Stimulated activated CD8-positive, alpha-beta memory T cell treated with anti-CD3 and anti-CD28 coated beads, Interleukin-7, amount 100 ng/mL, for 24 hours (primary cell): ENCODE results near the gene MAT2A.
"Not testable (repeated sequence)": the region's sequence is repeated elsewhere in the genome, so short reads cannot be mapped to it uniquely, and the experiment has no call there.

Source experiments
- DNase-seq: peaks from one replicate; pipeline ENCODE4 v3.0.0-alpha.2; 2020; ENCODE audit warnings: low read depth

The MAT2A gene

DNA sequence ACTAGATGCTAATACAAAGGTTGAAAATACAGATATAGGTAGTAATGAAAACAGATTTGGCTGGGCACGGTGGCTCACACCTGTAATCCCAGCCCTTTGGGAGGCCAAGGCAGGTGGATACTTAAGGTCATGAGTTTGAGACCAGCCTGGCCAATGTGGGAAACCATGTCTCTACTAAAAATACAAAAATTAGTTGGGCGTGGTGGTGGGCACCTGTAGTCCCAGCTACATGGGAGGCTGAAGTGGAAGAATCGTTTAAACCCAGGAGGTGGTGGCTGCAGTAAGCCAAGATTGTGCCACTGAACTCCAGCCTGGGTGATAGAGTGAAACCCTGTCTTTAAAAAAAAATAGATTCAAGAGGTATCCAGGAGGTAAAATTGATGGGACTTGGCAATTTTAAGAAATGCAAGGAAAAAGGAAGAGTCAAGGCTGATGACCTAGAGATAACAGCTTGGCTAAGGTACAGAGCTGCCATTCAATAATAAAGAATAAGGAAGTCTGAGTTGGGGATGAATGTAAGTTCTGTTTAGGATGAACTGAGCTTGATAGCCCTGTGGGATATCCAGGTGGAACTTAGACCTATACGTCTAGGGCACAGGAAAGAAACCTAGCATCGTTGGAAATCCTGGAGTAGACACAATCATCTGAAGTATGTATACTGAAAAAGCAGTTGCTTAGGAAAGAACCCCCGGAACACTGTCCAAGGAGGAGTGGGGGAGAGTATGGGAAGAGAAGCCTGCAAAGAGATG lies 9.1 kb downstream of the MAT2A start:
- no peak for DNase-seq

DNA sequence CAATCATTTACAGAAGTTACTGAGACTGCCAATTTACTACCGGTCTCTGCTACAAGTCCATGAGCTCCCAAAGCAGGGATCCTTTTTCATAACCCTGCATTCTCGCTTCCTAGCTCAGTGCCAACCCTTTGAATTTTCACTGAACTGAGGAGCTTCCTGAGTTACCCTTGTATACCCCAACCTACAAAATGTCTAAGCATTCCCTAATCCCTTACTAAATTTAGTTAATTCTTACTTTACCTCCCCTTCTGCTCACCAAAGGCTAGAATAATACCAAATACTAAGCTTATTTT lies 9.6 kb downstream of the MAT2A start:
- no peak for DNase-seq

DNA sequence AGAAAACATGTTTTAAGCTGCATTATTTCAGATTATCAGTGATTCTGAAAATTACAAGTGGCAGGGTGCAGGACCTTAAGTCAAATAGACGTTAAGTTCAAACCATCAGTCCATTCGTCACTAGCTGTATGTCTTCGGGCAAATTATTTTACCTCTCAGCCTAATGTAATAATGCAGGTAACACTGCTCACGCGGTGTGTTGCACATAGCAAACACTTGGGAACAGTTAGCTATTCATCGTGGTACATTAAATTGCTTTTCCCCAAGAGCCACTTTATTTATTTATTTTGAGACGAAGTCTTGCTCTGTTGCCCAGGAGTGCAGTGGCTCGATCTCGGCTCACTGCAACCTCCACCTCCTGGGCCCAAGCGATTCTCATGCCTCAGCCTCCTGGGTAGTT lies 10.1 kb downstream of the MAT2A start:
- DNase-seq: no peak

DNA sequence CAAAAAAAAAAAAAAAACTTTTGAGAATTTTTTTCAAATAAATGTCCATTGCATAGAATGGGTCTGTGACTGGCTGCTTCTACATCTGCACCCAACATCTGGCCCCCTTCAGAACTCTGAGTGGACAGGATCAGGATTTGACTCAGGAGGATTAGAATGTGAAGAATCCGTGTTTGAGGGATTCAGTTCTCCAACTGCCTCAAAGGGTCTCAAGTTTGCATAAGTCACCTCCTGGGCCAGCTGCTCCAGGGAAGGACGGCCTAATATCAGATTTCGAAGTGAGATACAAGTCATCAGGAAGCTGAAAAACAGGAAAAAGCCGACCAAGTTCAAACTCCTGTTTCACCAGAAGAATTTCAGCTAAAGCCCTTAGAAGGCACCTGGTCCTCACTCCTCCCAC lies 10.9 kb downstream of the MAT2A start:
- DNase-seq: no peak

DNA sequence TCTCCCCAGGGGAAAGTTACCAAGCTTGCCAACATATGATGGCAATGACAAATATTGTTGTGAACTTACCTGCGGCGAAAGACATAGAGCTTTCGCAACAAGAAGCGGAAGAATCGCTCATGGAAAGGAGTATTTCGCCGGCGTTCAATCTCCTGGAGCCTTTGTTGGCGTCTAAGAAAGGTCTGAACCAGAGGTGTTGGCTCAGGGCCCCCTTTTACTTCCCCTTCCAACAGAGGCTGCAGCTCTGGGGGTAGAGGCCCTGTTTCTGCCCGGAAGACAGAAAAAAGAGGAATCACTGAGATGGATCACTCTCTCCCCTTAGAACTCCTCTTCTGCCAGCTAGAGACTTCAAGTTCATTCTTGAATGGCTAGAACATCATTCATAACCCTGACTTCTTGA lies 11.5 kb downstream of the MAT2A start:
- DNase-seq: no peak

DNA sequence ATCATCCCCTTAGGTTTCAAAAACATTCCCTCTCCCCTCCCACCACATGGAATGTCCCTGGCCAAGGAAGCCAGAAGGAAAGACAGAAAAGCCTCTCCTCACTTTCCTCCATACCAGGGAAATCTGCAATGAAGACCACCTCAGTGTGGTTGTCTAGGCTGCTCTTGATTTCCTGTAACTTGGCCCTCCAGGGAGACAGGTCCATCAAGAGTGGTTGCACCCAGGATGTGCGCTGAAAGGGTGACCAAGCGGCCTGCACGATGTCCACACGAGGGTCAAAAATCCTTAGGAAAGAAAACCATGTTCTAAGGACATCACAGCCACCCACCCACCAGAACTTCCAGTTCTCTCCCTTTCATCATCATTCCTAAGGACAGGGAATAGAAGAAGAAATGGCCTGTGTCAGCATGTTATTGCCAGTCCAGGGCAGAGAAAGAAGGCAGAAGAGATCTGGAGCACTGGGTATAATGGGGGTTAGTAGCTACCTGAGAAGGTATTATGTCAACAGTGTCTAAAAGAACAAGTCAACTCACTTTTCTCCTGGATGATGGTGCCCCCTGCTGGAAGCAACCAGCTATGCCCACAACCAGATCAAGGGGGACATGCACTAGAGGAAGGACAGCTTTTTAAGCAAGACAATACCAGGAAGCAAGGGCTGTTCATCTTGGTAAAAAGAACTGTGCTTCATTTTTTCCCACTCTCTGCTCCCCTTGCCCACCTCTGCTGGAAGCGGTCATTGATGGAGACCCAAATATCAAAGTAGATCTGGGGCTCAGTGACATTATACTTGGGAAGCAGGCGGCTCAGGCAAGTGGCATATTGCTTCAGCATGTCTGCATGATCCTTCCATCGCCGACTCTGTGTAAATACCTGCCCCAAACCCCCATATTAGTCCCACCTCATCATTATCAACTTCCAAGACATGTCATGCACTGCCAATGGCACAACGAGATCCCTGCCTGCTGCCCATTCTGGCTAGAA lies 13.0 kb downstream of the MAT2A start:
- peak; percentile 74 for DNase-seq

DNA sequence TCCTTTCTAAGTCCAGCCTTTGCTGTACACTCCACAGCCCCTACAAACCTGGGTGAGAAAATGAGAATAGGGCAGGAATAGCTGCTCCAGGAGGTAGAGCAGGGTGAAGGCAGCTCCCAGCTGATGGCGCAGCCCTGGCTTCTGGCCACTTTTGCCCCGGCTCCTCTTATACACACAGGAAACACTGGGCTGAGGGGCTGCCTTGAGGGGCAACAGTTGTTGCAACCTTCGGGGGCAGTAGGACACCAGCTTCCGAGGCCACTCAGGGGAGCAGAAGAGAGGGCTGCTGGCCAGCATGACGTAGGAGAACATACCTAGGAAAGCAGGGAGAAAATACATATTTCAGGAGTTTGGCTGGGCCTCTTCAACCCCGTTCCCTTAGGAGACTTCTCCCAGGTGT lies 14.2 kb downstream of the MAT2A start:
- DNase-seq: no peak

DNA sequence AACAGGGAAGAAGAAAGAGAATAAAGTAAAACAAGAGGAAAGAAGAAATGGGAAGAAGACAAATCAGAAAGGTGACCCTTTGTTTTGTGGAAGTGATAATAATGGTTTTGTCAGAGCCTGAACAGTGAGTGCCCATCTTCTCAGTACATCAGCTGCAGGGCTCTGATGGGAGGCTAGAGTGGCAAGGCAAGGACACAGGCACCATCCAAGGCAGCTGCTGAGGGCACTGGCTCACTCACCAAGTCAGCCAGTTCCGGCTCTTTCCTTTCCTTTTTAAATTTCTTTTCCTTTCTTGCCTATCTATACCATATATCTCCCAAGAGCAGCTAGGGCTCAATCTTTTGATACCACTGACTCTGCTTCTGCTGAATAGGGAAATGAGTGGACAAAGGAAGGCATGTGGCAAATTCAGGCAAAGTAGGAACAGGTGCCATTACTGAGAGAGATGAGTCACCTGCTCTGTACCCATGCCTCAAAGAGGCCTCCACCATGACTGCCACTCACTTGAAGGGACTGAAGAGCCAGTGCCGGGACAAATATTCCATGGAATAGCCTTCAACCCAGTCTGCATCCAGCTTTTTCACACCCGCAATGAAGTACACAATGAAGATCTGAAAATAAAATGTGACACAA lies 16.1 kb downstream of the MAT2A start:
- DNase-seq: no peak

DNA sequence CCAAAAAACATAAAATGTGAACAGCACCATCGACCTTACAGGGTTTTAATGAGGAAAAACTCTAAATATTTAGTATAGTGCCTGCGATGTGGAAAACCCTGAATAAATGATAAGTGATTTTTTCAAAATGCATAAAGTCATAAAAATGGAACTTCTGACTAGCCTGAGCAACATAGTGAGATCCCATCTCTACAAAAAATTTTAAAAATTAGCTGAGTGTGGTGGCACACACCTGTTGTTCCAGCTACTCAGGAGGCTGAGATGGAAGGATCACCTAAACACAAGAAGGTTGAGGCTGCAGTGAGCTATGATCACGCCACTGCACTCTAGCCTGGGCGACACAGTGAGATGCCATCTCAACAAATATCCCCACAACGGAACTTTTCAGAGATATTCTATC lies 18.2 kb downstream of the MAT2A start:
- no peak for DNase-seq

DNA sequence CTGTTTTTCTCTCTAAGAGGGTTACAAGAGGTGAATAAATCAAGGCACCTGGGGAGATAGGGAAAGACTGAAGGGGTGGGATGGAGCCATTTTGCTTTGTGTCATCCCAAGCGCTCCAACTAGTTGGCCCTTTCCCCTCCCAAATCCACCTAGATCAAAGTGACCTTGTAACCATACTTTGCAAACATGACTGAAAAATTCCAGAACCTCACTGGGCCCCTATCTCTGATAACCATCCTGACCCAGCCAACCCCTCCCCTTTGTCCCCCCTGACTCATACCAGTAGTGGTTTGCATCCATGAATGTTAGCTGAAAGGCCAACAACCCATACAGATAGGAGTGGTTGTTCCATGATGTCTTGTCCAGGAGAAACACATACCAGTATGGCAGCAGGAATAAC lies 19.2 kb downstream of the MAT2A start:
- DNase-seq: no peak

DNA sequence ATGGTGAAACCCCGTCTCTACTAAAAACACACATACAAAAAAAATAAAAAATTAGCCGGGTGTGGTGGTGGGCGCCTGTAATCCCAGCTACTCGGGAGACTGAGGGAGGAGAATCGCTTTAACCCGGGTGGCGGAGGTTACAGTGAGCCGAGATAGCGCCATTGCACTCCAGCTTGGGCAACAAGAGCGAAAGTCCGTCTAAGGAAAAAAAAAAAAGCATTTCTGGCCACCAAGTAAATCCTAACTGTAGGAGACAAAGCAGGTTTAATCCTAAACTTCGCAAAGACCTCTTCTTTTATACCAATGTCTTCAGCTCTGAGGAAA lies 21.4 kb downstream of the MAT2A start:
- not testable (repeated sequence) for DNase-seq

DNA sequence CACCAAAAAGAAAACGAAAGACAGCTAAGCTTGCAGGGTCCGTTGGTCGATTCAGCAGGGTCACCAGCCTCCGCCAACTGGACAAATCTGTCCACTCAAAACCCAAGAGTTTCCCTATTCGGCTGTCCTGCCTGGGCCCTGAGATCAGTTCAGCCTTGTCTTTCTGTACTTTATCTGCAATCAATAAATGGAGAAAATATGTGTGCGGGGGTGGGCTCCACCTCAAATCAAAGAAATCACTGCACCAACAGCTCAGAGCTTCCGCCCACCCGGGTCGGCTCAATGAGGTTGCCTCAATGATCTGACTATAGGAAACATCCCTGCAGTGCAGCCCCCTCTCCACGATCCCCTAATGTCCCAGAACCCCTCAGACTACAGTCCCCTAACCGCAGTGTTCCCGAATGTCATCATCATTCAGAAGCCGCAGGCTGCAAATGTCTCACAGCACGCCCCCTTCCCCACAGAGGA lies 21.9 kb downstream of the MAT2A start:
- DNase-seq: no peak

DNA sequence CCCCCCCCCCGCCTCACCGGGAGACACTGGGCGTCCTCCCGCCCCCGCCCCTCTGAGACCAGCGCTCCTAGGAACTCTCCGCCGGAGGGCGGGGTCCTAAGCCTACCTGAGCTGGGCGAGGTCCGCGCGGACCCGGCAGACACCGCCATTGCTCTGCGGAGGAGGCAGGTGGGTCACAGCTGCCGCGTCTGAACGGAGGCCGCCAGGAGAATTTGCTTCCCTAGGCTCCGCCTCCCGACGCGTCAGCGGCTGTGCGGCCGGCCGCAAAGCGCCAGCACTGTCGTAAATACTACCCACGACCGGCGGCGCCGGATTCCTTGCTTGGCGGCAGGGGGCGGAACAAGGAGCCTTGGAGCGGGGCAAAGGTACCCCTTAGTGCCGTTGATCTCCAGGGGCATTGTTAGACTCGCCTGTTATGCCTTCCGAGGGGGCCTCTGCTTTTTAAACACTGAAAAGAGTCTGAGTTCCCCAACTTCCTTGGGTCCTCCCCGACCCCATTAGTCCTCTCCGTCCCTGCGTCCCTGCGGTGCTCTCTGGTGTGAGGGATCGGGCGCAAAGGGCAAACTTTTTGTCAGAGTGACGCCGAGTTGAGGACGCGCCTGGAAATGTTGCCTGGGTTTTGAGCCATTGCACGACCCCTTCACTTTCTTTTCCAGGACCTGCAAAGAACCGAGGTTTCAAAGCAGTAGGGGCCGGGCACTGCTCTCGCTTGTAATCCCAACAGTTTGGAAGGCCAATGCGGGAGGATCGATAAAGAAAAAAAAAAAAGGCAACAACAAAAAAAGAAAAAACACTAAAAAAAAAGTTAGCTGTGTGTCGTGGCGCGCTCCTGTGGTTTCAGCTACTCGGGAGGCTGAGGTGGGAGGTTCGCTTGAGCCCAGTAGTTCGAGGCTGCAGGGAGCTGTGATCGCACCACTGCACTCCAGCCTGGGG lies 22.6 kb downstream of the MAT2A start, which contains the start of gene GGCX:
Gene GGCX, minus strand, starts transcription at position 214 of the 933 bp plus-strand sequence. Its CDS starts 65 bp downstream, at position 149.
- peak; percentile 86 for DNase-seq

DNA sequence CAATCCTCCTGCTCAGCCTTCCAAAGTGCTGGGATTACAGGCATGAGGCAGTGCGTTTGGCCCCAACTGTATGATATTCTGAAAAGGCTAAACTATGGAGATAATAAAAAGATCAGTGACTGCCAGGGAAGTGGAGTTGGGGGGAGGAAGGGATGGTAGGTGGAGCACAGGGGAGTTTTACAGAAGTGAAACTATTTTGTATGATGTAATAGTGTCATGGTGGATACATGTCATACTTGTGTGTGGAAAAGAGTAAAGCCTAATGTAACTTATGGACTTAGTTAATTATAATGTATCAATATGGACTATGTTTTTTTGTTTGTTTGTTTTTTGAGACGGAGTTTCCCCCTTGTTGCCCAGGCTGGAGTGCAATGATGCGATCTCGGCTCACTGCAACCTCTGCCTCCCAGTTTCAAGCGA lies 25.2 kb downstream of the MAT2A start:
- DNase-seq: no peak

DNA sequence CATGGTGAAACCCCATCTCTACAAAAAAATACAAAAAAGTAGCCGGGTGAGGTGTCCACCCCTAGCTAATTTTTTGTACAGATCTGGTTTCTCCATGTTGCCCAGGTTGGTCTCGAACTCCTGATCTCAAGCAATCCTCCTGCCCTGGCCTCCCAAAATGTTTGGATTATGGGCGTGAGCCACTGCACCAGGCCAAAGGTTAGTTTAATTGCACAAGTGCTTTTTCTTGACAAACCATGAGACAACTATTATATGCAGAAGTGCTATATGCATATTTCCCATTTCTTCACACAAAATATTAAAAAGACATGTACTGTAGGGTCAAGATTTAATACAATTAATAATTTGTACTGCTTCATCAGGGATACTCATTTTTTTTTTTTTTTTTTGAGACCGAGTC lies 27.3 kb downstream of the MAT2A start:
- no peak for DNase-seq

DNA sequence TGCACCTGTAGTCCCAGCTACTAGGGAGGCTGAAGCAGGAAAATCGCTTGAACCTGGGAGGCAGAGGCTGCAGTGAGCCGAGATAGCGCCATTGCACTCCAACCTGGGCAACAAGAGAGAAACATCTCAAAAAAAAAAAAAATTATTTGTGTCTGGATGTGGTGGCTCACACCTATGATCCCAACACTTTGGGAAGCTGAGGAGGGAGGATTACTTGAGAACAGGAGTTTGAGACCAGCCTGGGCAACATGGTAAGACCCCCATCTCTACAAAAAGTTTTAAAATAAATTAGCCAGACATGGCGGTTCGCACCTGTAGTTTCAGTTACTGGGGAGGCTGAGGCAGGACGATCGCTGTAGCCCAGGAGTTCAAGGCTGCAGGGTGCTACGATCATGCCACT lies 36.8 kb downstream of the MAT2A start:
- no peak for DNase-seq

DNA sequence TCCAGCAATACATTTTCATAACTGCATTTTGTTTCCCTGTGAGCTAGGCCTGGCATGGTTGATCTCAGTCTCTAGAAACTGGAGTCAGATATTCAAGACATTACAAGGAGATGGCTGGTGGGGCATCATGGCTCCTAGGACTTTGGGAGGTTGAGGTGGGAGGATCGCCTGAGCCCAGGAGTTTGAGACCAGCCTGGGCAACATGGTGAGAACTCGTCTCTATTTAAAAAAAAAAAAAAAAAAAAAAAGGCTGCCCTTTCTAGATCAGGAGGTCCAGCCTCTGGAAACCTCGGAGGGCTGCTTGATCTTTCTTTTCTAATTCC lies 38.1 kb downstream of the MAT2A start:
- DNase-seq: no peak

DNA sequence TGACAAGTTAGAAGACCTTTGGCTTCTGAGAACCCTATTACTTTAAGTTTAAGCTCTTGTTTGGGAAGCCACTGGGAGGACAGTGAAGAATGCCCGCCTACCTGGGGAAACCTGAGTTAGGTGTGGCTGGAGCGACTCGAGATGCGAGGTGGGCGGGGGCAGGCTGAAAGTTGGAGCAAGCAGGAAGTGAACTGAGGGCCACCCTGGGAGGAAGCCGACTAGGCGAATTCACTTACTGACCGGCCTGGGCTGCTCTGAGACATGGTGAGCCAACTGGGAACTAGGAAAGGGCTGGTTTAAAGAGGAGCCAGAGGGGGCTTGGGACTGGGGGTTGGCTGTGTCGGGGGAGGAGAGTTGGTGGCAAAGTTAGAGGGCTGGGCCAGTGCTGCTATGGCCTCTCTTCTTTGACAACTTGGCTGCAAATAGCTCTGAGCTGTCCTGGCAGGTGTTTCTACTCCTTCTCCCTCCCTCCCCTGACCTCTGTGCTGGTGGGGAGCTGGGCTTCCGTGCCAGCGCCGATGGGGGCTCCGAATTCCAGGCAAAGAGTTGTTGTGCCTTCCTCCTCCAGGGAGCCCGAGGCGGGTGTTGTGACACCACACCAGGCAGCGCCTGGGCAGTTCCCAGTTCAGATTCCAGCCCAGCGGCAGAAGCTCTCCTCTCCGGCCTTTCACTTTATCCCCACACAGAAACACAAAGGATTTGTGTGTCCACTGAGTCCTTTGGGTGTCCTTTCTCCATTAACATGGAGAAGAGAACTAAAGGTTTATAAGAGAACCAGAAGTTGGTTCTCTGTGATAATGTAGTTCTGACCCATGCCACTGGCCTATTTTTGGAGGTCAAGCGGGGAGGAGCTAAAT lies 38.6 kb downstream of the MAT2A start, which contains the start of gene VAMP8:
Gene VAMP8, plus strand, starts transcription at position 201 of the 857 bp plus-strand sequence. Its CDS starts 61 bp downstream, at position 262.
- no peak for DNase-seq

DNA sequence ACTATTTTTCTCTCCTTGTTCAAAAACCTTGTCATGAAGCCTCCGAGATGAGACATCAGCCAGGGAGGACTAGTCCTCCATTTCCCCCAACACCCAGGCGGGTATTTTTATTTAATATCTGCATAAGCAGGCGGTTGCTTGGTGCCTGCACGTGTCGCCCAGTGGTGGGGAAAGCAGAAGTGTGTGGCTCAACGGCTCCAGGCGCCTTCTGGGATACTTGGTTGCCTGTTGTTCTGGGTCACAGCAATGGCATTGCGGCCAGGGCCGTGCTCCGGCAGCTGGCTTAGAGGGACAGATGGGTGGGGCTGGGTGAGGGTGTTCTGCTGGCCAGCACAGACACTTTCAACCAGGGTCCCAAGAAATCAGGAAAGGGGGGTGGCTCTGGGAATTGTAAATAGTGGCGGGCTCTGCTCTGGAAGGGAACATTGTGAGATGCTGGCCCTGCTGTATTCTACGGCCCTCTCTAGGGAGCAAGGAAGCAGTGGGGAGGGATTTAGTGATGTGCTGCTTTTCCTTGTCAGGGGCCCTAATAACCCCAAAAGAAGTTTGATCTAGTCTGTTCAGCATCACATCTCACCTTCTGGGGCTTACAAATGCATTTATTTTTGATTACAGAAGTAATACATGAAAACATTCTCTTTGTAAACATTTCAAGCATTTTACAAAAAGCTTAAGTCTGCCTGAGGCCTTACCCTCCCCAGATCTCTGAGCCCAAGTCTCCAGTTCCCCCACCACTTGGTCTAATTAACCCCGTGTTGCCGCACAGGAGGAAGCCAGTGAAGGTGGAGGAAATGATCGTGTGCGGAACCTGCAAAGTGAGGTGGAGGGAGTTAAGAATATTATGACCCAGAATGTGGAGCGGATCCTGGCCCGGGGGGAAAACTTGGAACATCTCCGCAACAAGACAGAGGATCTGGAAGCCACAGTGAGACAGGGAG lies 39.5 kb downstream of the MAT2A start:
- DNase-seq: no peak
